Stomach (tissue), 9 donors: ENCODE measurements around the gene CDH1. TPM values are rescaled to one million over a fixed set of nuclear protein-coding genes. Genes with fewer than 3 reads are reported as not detected.
"Not testable (repeated sequence)": the region's sequence is repeated elsewhere in the genome, so short reads cannot be mapped to it uniquely, and the experiment has no call there.

ENCODE experiments used
- DNase-seq, 2 donors: peaks; one replicate each; pipeline versions ENCODE4 v3.0.0 to v3.0.0-alpha.2; 2013 to 2019
- H3K27ac ChIP-seq, 5 donors: fragments of 200-600 bp in 4 of 5; sonication (generic) in 4 of 5; one replicate each; pipeline ENCODE4 v1.5.1; 2013 to 2019; ENCODE audit warnings: mild to moderate bottlenecking in 1 of 5, moderate library complexity in 1 of 5
- H3K27me3 ChIP-seq, 3 donors: fragments of 200-600 bp; sonication (generic); one replicate each; pipeline ENCODE4 v1.5.1; 2017 to 2019; ENCODE audit warnings: mixed run types in 1 of 3
- H3K36me3 ChIP-seq, 4 donors: fragments of 200-600 bp; sonication (generic); 1 replicate in 3 of 4; 2 replicates in 1 of 4; pipeline ENCODE4 v1.5.1; 2016 to 2019
- H3K4me1 ChIP-seq, 4 donors: fragments of 200-600 bp; sonication (generic); one replicate each; pipeline ENCODE4 v1.5.1; 2016 to 2019
- H3K4me3 ChIP-seq, 4 donors: fragments of 200-600 bp; sonication (generic) in 3 of 4; one replicate each; pipeline ENCODE4 v1.5.1; 2016 to 2019; ENCODE audit warnings: mild to moderate bottlenecking in 1 of 4
- H3K9me3 ChIP-seq, 4 donors: fragments of 200-600 bp; sonication (generic); one replicate each; pipeline ENCODE4 v1.5.1; 2016 to 2019
- EP300 ChIP-seq: sonication (generic); formaldehyde crosslinking; IDR thresholded peaks from one replicate; pipeline ENCODE4 v1.6.1; 2017; ENCODE audit warnings: antibody characterized with exemption
- POLR2A ChIP-seq, 4 donors: fragments of 450-650 bp; IDR thresholded peaks; one replicate each; pipeline ENCODE4 v1.6.1; 2016; ENCODE audit warnings: antibody characterized with exemption in 4 of 4, control low read depth in 2 of 4, mild to moderate bottlenecking in 1 of 4, moderate library complexity in 1 of 4
- POLR2AphosphoS5 ChIP-seq, 3 donors: sonication (generic); formaldehyde crosslinking; IDR thresholded peaks; one replicate each; pipeline ENCODE4 v1.6.1; 2016; ENCODE audit warnings: antibody characterized with exemption in 3 of 3
- WGBS, 5 donors: extraction: QIAGEN DNeasy Blood & Tissue Kit in 3 of 5; methylation state at CpG; one replicate each; pipeline versions ENCODE4 v1.1.5 to v1.1.7; 2013 to 2018; 5-methylcytosine and 5-hydroxymethylcytosine counted together
- intact Hi-C: fragments of 100-400 bp; cut with DNase I; formaldehyde crosslinking; loops from one replicate; pipeline ENCODE4 v1.15.1; 2023; ENCODE audit warnings: low total_unique reads
- polyA plus RNA-seq, 3 donors: library from polyadenylated mRNA; stranded (reverse); fragments of 200-250 nt; gene quantifications; one replicate each; pipeline ENCODE4 v1.2.3, GENCODE V29; 2013
- total RNA-seq, 5 donors: library from RNA; depleted of rRNA; stranded (reverse); fragments of >200 nt; gene quantifications; one replicate each; pipeline versions ENCODE4 v1.1.0 to v1.2.3, GENCODE V29; 2014 to 2016
- TF ChIP-seq, protein P1 (sequence below), 7 experiments: fragments of 450-650 bp in 4 of 7; fragments of 200-600 bp in 3 of 7; sonication (generic) in 3 of 7; IDR thresholded peaks; one replicate each; pipeline ENCODE4 v1.5.1; 2016 to 2019; ENCODE audit warnings: antibody characterized with exemption in 7 of 7, control low read depth in 2 of 7, mild to moderate bottlenecking in 1 of 7
- donor health status: healthy with polysubstance abuse.
- donor health status: Bipolar disorder and iron deficiency.
- donor health status: healthy.

The CDH1 gene
- total and polyA plus RNA-seq, 8 donors = 15.0 to 567 (median 132) TPM

DNA sequence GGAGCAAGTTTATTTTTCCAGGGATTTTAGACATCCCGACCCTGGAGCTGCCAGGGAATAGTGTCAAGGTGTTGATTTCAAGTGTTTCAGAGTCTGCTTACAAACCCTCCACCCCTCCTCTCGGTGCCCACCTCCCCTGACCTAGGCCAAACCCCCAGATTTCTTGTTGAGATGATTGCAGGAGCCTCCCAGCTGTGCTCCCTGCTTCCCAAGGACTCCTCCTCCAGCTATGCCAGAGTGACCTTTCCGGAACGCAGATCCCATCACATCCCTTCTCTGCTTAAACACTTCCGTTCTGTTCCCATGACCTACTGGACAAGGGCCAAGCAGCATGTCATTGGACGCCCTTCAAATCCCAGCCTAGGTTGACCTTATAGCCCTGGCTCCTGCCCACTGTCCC, 23.7 kb upstream of the CDH1 start:
- no peak overlapping the region for H3K27ac ChIP-seq
- intact Hi-C loops = no loop called here
- peak in 1 of 2 donors; percentile 23 for DNase-seq
- 52 to 59% (median 55%) methylated on average over 6 of the region's 6 CpGs for WGBS, 5 donors
- peaks cover 0 to 10% (median 4%) of the 10 kb centered on the region in 4 donors for H3K4me1 ChIP-seq
- no peak for TF ChIP-seq POLR2A (IDR thresholded peaks at IDR 0.05)
- TF ChIP-seq, protein P1, sequence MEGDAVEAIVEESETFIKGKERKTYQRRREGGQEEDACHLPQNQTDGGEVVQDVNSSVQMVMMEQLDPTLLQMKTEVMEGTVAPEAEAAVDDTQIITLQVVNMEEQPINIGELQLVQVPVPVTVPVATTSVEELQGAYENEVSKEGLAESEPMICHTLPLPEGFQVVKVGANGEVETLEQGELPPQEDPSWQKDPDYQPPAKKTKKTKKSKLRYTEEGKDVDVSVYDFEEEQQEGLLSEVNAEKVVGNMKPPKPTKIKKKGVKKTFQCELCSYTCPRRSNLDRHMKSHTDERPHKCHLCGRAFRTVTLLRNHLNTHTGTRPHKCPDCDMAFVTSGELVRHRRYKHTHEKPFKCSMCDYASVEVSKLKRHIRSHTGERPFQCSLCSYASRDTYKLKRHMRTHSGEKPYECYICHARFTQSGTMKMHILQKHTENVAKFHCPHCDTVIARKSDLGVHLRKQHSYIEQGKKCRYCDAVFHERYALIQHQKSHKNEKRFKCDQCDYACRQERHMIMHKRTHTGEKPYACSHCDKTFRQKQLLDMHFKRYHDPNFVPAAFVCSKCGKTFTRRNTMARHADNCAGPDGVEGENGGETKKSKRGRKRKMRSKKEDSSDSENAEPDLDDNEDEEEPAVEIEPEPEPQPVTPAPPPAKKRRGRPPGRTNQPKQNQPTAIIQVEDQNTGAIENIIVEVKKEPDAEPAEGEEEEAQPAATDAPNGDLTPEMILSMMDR (IDR thresholded peaks at IDR 0.05) = no peak
- no peak for TF ChIP-seq EP300
- TF ChIP-seq POLR2AphosphoS5 (IDR thresholded peaks at IDR 0.05) = no peak
- H3K4me3 ChIP-seq = no peak overlapping the region
- H3K36me3 ChIP-seq = no peaks in the 10 kb centered on the region
- peaks cover 0 to 9% (median 0%) of the 10 kb centered on the region in 4 donors for H3K9me3 ChIP-seq
- peaks cover 0 to 18% (median 0%) of the 10 kb centered on the region in 3 donors for H3K27me3 ChIP-seq

DNA sequence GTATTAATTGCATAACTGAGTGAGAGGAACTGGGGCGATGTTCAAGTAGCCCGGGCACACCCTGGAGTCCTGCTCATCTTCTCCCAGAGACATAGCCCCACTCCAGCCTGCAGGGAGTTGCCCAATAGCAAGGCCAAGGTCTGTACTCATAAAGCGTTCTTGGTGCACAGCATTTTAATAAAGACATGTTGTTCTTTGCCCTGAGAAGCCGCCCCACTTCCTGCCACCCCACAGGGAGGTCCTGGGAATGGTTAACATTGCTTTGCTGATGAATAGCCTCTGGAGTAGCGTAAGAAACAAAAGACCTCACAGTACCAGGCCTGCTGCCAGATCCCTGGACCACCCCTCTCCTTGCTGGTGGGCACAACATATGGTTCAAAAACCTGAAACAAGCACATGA, 21.6 kb upstream of the CDH1 start:
- WGBS, 5 donors = 64 to 80% (median 70%) methylated on average over 5 of the region's 5 CpGs
- TF ChIP-seq POLR2A (IDR thresholded peaks at IDR 0.05) = no peak
- TF ChIP-seq, protein P1 (IDR thresholded peaks at IDR 0.05) = no peak
- TF ChIP-seq POLR2AphosphoS5 (IDR thresholded peaks at IDR 0.05) = no peak
- TF ChIP-seq EP300 = no peak
- intact Hi-C loops = no loop called here
- Histone ChIP-seq H3K36me3 (no peaks in the 10 kb centered on the region), H3K27ac (no peak overlapping the region), H3K27me3 (peaks cover 0 to 10% (median 0%) of the 10 kb centered on the region in 3 donors), H3K9me3 (peaks cover 0 to 9% (median 0%) of the 10 kb centered on the region in 4 donors), H3K4me1 (peaks cover 0 to 7% (median 4%) of the 10 kb centered on the region in 4 donors), H3K4me3 (no peak overlapping the region)
- peak in 1 of 2 donors; percentile 31 for DNase-seq

DNA sequence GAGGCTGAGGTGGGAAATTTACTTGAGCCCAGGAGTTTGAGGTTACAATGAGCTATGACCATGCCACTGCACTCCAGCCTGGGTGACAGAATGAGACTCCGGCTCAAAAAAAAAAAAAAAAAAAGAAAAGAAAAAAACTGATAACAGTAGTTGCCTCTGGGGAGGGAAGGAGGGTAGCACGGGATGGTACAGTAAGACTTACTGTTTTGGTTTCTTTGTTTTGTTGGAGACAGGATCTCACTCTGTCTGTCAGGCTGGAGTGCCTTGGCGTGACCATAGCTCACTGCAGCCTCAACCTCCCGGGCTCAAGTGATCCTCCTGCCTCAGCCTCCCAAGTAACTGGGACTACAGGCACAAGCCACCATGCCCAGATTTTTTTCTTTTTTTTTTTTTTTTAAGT, 20.6 kb upstream of the CDH1 start:
- WGBS, 5 donors = 64 to 90% (median 71%) methylated on average over 4 of the region's 4 CpGs
- H3K4me3 ChIP-seq, DNase-seq, H3K27ac ChIP-seq, H3K36me3 ChIP-seq, H3K27me3 ChIP-seq, intact Hi-C loops, H3K4me1 ChIP-seq, H3K9me3 ChIP-seq: not testable (repeated sequence)

DNA sequence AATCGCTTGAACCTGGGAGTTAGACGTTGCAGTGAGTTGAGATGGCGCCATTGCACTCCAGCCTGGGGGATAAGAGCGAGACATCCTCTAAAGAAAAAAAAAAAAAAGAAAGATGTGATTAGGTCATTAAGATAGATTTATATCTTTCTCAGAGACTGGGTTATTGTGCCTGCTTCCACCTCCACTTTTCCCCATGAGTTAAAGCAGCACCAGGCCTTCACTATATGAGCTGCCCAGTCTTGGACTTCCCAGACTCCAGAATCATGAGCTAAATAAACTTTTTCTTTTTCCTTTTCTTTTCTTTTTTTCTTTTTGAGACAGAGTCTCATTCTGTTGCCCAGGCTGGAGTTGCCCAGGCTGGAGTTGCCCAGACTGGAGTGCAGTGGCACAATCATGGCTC, 19.4 kb upstream of the CDH1 start:
- Histone ChIP-seq H3K4me1 (no peaks in the 10 kb centered on the region), H3K36me3 (no peaks in the 10 kb centered on the region), H3K27me3 (no peaks in the 10 kb centered on the region), H3K9me3 (peaks cover 0 to 9% (median 0%) of the 10 kb centered on the region in 4 donors), H3K27ac (no peak overlapping the region), H3K4me3 (no peak overlapping the region)
- no peak for DNase-seq
- 95 to 98% (median 98%) methylated on average over 4 of the region's 4 CpGs for WGBS, 5 donors
- intact Hi-C loops = no loop called here
- TF ChIP-seq EP300 (no peak), POLR2A (IDR thresholded peaks at IDR 0.05) (no peak)
- TF ChIP-seq, protein P1 (IDR thresholded peaks at IDR 0.05) = no peak

DNA sequence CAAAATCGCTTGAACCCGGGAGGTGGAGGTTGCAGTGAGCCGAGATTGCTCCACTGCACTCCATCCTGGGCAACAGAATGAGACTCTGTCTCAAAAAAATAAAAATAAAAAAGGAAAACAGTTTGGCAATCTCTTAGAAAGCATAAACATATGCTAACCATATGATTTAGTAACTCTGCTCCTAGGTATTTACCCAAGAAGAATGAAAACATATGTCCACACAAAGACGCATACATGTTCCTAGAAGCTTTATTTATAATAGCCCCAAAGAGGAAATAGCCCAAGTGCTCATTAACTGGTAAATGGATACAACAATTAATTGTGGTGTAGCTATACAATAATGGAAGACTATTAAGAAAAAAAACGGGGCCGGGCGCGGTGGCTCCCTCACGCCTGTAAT, 18.5 kb upstream of the CDH1 start:
- Histone ChIP-seq H3K4me1 (no peaks in the 10 kb centered on the region), H3K9me3 (peaks cover 0 to 9% (median 0%) of the 10 kb centered on the region in 4 donors), H3K36me3 (no peaks in the 10 kb centered on the region), H3K27me3 (no peaks in the 10 kb centered on the region), H3K4me3 (no peak overlapping the region), H3K27ac (no peak overlapping the region)
- DNase-seq = no peak
- TF ChIP-seq EP300 (no peak), POLR2AphosphoS5 (IDR thresholded peaks at IDR 0.05) (no peak), POLR2A (IDR thresholded peaks at IDR 0.05) (no peak)
- TF ChIP-seq, protein P1 (IDR thresholded peaks at IDR 0.05) = no peak
- intact Hi-C loops = no loop called here
- 78 to 92% (median 83%) methylated on average over 9 of the region's 9 CpGs for WGBS, 5 donors
